Measurements from ENCODE around the gene CDHR1.

- TF ChIP-seq EP300 (conservative IDR thresholded peaks at IDR 0.05; ENCODE audit: poor library complexity, severe bottlenecking) (no peak), POLR2AphosphoS5 (IDR thresholded peaks at IDR 0.05) (no peak), CTCF (IDR thresholded peaks at IDR 0.05; ENCODE audit: poor library complexity, severe bottlenecking) (no peak)
Measured at GRCh38 chr10:84190621-84191020, 3.7 kb upstream of the CDHR1 start.
